ENCODE measurements around the gene SELENBP1.

GRCh38 chr1:151346769-151347522 lies 25.6 kb downstream of the SELENBP1 start, which contains the start of gene RFX5:
- TF ChIP-seq GATA2 (IDR thresholded peaks at IDR 0.05; ENCODE audit: low read depth, low read length) (no peak), GATA3 (IDR thresholded peaks at IDR 0.05; ENCODE audit: low read depth, low read length) (no peak)

Data from SH-SY5Y (cell line).